Measurements from ENCODE around the gene BIN1. TPM values are rescaled to one million over a fixed set of nuclear protein-coding genes. Genes with fewer than 3 reads are reported as not detected.

BIN1 gene
- total RNA-seq, 6 donors from 2014 or later, result 32.3 to 57.0 (median 42.9) TPM

DNA sequence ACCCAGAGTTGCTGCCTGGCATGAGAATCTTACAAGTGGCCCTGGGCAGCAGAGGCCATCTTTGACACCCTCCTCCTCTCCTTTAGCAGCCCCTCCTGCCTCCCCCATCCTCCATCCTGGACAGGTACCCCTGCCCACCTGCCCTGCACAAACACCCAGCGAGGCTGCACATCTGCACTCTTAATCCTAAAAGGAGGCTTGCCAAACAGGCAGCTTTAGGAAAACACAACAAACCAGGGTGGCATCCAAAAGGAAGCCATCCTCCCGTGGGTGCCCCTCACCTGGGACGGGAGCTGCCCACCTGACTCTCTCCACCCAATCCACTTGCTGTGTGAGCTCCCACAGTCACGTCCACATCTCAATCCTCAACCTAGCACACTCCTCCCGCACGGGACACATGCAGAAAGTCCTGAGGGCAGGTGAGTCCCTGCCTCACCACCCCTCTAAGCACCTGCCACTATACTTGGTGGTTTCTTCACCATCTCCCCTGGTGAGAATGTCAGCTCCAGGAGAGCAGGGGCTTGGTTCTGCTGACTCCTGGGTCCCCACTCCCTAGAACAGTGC lies 5.8 kb downstream of the BIN1 start:
- ATAC-seq (ENCODE audit: low FRiP score in 2 of 2), result no peak
- no peak overlapping the region for H3K27ac ChIP-seq
- H3K4me1 ChIP-seq, result peaks cover 7 to 15% (median 11%) of the 10 kb centered on the region in 4 donors

DNA sequence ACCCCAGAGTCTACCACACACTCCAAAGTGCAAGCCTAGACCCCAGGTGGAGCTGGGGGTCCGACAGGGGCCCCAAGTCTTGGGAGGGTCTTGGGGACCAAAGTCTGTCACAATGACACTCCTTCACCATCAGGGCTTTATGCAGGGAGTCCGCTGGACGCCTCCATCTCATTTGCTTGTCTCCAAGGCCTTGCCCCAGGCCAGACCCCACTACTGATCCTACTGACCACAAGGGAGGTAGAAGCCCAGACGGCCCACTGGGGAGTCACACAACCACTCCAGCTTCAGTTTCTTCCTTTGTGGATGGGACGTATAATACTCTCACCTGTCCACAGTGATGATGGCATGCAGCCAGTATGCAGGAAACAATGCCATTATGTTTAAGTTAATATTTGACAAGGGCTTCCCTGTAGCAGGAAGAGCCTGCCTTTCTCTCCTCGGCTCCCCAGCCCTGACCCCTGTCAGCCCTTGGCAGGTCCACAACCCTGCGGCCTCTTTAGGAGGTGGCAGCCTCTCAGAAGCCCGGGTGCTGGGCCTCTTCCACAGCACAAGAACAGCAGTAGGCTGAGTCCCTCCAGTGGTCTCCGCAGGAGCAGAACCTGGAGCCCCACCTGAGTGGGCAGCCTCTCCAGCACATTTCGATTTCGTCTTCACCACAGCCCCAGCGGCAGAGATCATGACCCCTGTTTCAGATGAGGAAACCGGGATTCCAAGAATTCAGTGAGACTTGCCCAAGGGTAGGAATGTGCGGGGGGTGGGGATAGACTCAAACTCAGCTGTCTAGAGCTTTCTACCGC lies 6.5 kb downstream of the BIN1 start:
- Histone ChIP-seq H3K4me1 (peaks cover 7 to 10% (median 8%) of the 10 kb centered on the region in 4 donors), H3K27ac (no peak overlapping the region), H3K36me3 (no peaks in the 10 kb centered on the region), H3K4me3 (no peak overlapping the region), H3K9me3 (no peaks in the 10 kb centered on the region), H3K27me3 (no peaks in the 10 kb centered on the region)
- 68% methylated on average over 10 to 15 of the region's 15 CpGs for WGBS, 2 donors
- ATAC-seq (ENCODE audit: low FRiP score in 2 of 2), result no peak
- DNase-seq, result no peak
- no peak for TF ChIP-seq POLR2A (IDR thresholded peaks at IDR 0.05)
- TF ChIP-seq, protein P1, sequence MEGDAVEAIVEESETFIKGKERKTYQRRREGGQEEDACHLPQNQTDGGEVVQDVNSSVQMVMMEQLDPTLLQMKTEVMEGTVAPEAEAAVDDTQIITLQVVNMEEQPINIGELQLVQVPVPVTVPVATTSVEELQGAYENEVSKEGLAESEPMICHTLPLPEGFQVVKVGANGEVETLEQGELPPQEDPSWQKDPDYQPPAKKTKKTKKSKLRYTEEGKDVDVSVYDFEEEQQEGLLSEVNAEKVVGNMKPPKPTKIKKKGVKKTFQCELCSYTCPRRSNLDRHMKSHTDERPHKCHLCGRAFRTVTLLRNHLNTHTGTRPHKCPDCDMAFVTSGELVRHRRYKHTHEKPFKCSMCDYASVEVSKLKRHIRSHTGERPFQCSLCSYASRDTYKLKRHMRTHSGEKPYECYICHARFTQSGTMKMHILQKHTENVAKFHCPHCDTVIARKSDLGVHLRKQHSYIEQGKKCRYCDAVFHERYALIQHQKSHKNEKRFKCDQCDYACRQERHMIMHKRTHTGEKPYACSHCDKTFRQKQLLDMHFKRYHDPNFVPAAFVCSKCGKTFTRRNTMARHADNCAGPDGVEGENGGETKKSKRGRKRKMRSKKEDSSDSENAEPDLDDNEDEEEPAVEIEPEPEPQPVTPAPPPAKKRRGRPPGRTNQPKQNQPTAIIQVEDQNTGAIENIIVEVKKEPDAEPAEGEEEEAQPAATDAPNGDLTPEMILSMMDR (IDR thresholded peaks at IDR 0.05), result no peak
- no peak for TF ChIP-seq EP300 (IDR thresholded peaks at IDR 0.05)
- TF ChIP-seq POLR2AphosphoS5 (IDR thresholded peaks at IDR 0.05), result no peak

More for the DNA sequence above, 5.8 kb downstream of the BIN1 start:
- DNase-seq, result no peak
- 89 to 93% methylated on average over 6 of the region's 6 CpGs for WGBS, 2 donors
- TF ChIP-seq POLR2A (IDR thresholded peaks at IDR 0.05), result no peak
- Histone ChIP-seq H3K9me3 (no peaks in the 10 kb centered on the region), H3K36me3 (no peaks in the 10 kb centered on the region), H3K4me3 (no peak overlapping the region), H3K27me3 (no peaks in the 10 kb centered on the region)

DNA sequence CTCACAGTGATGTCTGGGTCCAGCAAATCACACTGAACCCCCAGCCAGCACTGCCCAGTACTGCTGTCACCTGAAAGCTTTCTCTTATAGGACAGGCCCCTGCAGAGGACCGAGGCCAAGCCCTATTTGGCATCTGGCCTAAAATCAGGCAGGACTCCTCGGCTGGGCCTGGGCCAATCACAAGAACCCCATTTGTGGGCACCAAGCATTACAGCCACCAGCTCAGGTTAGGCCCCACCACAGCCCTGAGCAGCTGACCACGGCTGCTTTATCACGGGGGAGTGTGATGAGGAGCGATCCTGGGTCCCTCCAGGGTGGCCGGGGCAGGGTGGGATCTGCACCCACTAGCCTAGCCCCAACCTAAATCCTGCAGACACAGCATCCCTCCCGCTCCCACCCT lies 8.2 kb downstream of the BIN1 start:
- H3K27ac ChIP-seq, result no peak overlapping the region
- WGBS, 2 donors, result 78 to 97% methylated on average over 5 to 7 of the region's 7 CpGs
- no peaks in the 10 kb centered on the region for H3K27me3 ChIP-seq
- no peak overlapping the region for H3K4me3 ChIP-seq
- H3K4me1 ChIP-seq, result peaks cover 13 to 18% (median 15%) of the 10 kb centered on the region in 4 donors
- H3K36me3 ChIP-seq, result no peaks in the 10 kb centered on the region
- no peaks in the 10 kb centered on the region for H3K9me3 ChIP-seq
- ATAC-seq (ENCODE audit: low FRiP score in 2 of 2) (no peak), DNase-seq (no peak)
- TF ChIP-seq POLR2A (IDR thresholded peaks at IDR 0.05) (no peak), EP300 (IDR thresholded peaks at IDR 0.05) (no peak)

- no peak for ATAC-seq (ENCODE audit: low FRiP score in 2 of 2)
- no peaks in the 10 kb centered on the region for H3K27me3 ChIP-seq
- no peak overlapping the region for H3K27ac ChIP-seq
- no peak for DNase-seq
- WGBS, 2 donors, result 92% methylated on average over 11 to 16 of the region's 16 CpGs
- no peaks in the 10 kb centered on the region for H3K9me3 ChIP-seq
- no peak overlapping the region for H3K4me3 ChIP-seq
- peaks cover 13 to 21% (median 18%) of the 10 kb centered on the region in 4 donors for H3K4me1 ChIP-seq
- no peaks in the 10 kb centered on the region for H3K36me3 ChIP-seq
- TF ChIP-seq EP300 (IDR thresholded peaks at IDR 0.05) (no peak), POLR2A (IDR thresholded peaks at IDR 0.05) (no peak), POLR2AphosphoS5 (IDR thresholded peaks at IDR 0.05) (no peak)
Observed at GRCh38 chr2:127097841-127098651, 8.9 kb downstream of the BIN1 start.

- no peaks in the 10 kb centered on the region for H3K36me3 ChIP-seq
- TF ChIP-seq POLR2A (IDR thresholded peaks at IDR 0.05) (no peak), EP300 (IDR thresholded peaks at IDR 0.05) (no peak), POLR2AphosphoS5 (IDR thresholded peaks at IDR 0.05) (no peak)
- TF ChIP-seq, protein P1 (IDR thresholded peaks at IDR 0.05), result no peak
- WGBS, 2 donors, result 74 to 83% methylated on average over 1 to 3 of the region's 3 CpGs
- H3K4me1 ChIP-seq, result peaks cover 13 to 21% (median 18%) of the 10 kb centered on the region in 4 donors
- H3K4me3 ChIP-seq, result no peak overlapping the region
- no peak overlapping the region for H3K27ac ChIP-seq
- ATAC-seq (ENCODE audit: low FRiP score in 2 of 2) (no peak), DNase-seq (no peak)
- no peaks in the 10 kb centered on the region for H3K9me3 ChIP-seq
- no peaks in the 10 kb centered on the region for H3K27me3 ChIP-seq
Observed at GRCh38 chr2:127097471-127097765, 9.5 kb downstream of the BIN1 start.
